CD4-positive, alpha-beta memory T cell (primary cell): ENCODE results near the gene ADIG. TPM values are rescaled to one million over a fixed set of nuclear protein-coding genes. Genes with fewer than 3 reads are reported as not detected.
A peak's percentile ranks its signal among the peaks of the same experiment; 100 is the strongest.
"Not testable (repeated sequence)": the region's sequence is repeated elsewhere in the genome, so short reads cannot be mapped to it uniquely, and the experiment has no call there.

ENCODE experiments used
- CTCF ChIA-PET: fragments of 350-600 bp; sonication (Branson Sonifier 250); formaldehyde crosslinking; loops from one replicate; lab custom pipeline; 2021; ENCODE audit warnings: inconsistent platforms; ENCODE audit not compliant: partially characterized antibody; lab: Charles Lee
- POLR2A ChIA-PET: fragments of 350-600 bp; sonication (Branson Sonifier 250); formaldehyde crosslinking; loops from one replicate; lab custom pipeline; 2021; ENCODE audit not compliant: partially characterized antibody; lab: Charles Lee
- DNase-seq, 5 donors: peaks; one replicate each; pipeline versions ENCODE4 v3.0.0 to v3.0.0-alpha.2; 2020 to 2022; ENCODE audit warnings: mixed read lengths in 1 of 5
- H3K27ac ChIP-seq: one replicate; pipeline ENCODE4 v1.7.0; 2013; ENCODE audit warnings: low read depth, low read length
- H3K27me3 ChIP-seq: 2 replicates; pipeline ENCODE4 v1.7.0; 2013; ENCODE audit warnings: mild to moderate bottlenecking, low read length, moderate library complexity; ENCODE audit not compliant: insufficient read depth
- H3K36me3 ChIP-seq: 2 replicates; pipeline ENCODE4 v1.7.0; 2013; ENCODE audit warnings: mild to moderate bottlenecking, low read length, moderate library complexity; ENCODE audit not compliant: insufficient read depth
- H3K4me1 ChIP-seq: 2 replicates; pipeline ENCODE4 v1.7.0; 2013; ENCODE audit warnings: mild to moderate bottlenecking, low read length, moderate library complexity; ENCODE audit not compliant: insufficient read depth
- H3K4me3 ChIP-seq, 2 donors: one replicate each; pipeline ENCODE4 v1.7.0; 2013; ENCODE audit warnings: low read length in 2 of 2, mild to moderate bottlenecking in 1 of 2
- H3K9me3 ChIP-seq, 2 donors: one replicate each; pipeline ENCODE4 v1.7.0; 2013; ENCODE audit warnings: low read length in 2 of 2, control low read depth in 1 of 2; ENCODE audit not compliant: control insufficient read depth in 1 of 2
- H3K27ac Mint-ChIP-seq, 7 donors: one replicate each; pipeline ENCODE4 v1.8.0; 2020 to 2021; ENCODE audit warnings: mixed read lengths in 7 of 7, mild to moderate bottlenecking in 6 of 7, inconsistent platforms in 3 of 7, moderate library complexity in 3 of 7
- H3K27me3 Mint-ChIP-seq, 2 donors: one replicate each; pipeline ENCODE4 v1.8.0; 2020 to 2021; ENCODE audit warnings: mixed read lengths in 2 of 2
- H3K36me3 Mint-ChIP-seq, 2 donors: one replicate each; pipeline ENCODE4 v1.8.0; 2020 to 2021; ENCODE audit warnings: mixed read lengths in 2 of 2, inconsistent platforms in 1 of 2, mild to moderate bottlenecking in 1 of 2
- H3K4me1 Mint-ChIP-seq, 4 donors: one replicate each; pipeline ENCODE4 v1.8.0; 2020 to 2021; ENCODE audit warnings: mixed read lengths in 4 of 4, mild to moderate bottlenecking in 1 of 4
- H3K4me3 Mint-ChIP-seq, 8 donors: one replicate each; pipeline ENCODE4 v1.8.0; 2020 to 2021; ENCODE audit warnings: mixed read lengths in 8 of 8, mild to moderate bottlenecking in 7 of 8, moderate library complexity in 6 of 8, inconsistent platforms in 3 of 8
- H3K9me3 Mint-ChIP-seq, 8 donors: one replicate each; pipeline ENCODE4 v1.8.0; 2020 to 2021; ENCODE audit warnings: mixed read lengths in 8 of 8, mild to moderate bottlenecking in 5 of 8, inconsistent platforms in 3 of 8, moderate library complexity in 1 of 8
- intact Hi-C: fragments of 100-400 bp; cut with micrococcal nuclease; formaldehyde crosslinking; loops from one replicate; pipeline ENCODE4 v1.15.1; 2023
- polyA plus RNA-seq, 2 donors: library from polyadenylated mRNA; unstranded; fragments of 300-500 nt; fragmentation: Illumina TruSeq; gene quantifications; one replicate each; pipeline ENCODE4 v1.2.3, GENCODE V29; 2021
- total RNA-seq, 2 experiments: library from RNA; stranded (reverse); gene quantifications; one replicate each; pipeline ENCODE4 v1.2.3, GENCODE V29; 2021

Gene ADIG
- total and polyA plus RNA-seq, 4 experiments from 2014 or later: not detected

- POLR2A ChIA-PET, H3K27ac ChIP-seq, H3K4me3 Mint-ChIP-seq, H3K27ac Mint-ChIP-seq, H3K4me3 ChIP-seq, CTCF ChIA-PET, H3K36me3 Mint-ChIP-seq, H3K9me3 ChIP-seq, H3K4me1 Mint-ChIP-seq, DNase-seq, H3K27me3 ChIP-seq, H3K36me3 ChIP-seq, H3K9me3 Mint-ChIP-seq, H3K4me1 ChIP-seq, intact Hi-C loops: not testable (repeated sequence)
- H3K27me3 Mint-ChIP-seq: peaks cover 15 to 17% of the 10 kb centered on the region in 2 donors
Measured at GRCh38 chr20:38595886-38596285, 14.9 kb downstream of the ADIG start.

- H3K36me3 Mint-ChIP-seq: no peaks in the 10 kb centered on the region
- Histone ChIP-seq H3K27ac (no peak overlapping the region), H3K27me3 (peaks cover 18% of the 10 kb centered on the region), H3K9me3 (no peaks in the 10 kb centered on the region), H3K36me3 (no peaks in the 10 kb centered on the region), H3K4me1 (no peaks in the 10 kb centered on the region), H3K4me3 (no peak overlapping the region)
- DNase-seq: no peak
- H3K9me3 Mint-ChIP-seq: no peaks in the 10 kb centered on the region
- no peak overlapping the region for H3K4me3 Mint-ChIP-seq
- CTCF ChIA-PET: no interaction called here
- POLR2A ChIA-PET: no interaction called here
- intact Hi-C loops: no loop called here
- no peak overlapping the region for H3K27ac Mint-ChIP-seq
- H3K27me3 Mint-ChIP-seq: peaks cover 34 to 40% of the 10 kb centered on the region in 2 donors
- H3K4me1 Mint-ChIP-seq: peaks cover 5 to 12% (median 8%) of the 10 kb centered on the region in 4 donors
Measured at GRCh38 chr20:38599410-38599882, 18.4 kb downstream of the ADIG start.

- Mint-ChIP-seq H3K4me3 (no peak overlapping the region), H3K9me3 (no peaks in the 10 kb centered on the region), H3K36me3 (no peaks in the 10 kb centered on the region), H3K4me1 (peaks cover 5 to 12% (median 8%) of the 10 kb centered on the region in 4 donors), H3K27me3 (peaks cover 37 to 42% of the 10 kb centered on the region in 2 donors), H3K27ac (peak overlapping the region in 1 of 7 donors; percentile 2)
- ChIA-PET CTCF (no interaction called here), POLR2A (no interaction called here)
- Histone ChIP-seq H3K9me3 (no peaks in the 10 kb centered on the region), H3K27me3 (peaks cover 18% of the 10 kb centered on the region), H3K4me3 (no peak overlapping the region), H3K27ac (no peak overlapping the region), H3K4me1 (no peaks in the 10 kb centered on the region), H3K36me3 (no peaks in the 10 kb centered on the region)
- intact Hi-C loops: no loop called here
- no peak for DNase-seq
Measured at GRCh38 chr20:38600057-38600456, 19.1 kb downstream of the ADIG start.

- H3K4me1 ChIP-seq: no peaks in the 10 kb centered on the region
- intact Hi-C loops: no loop called here
- peaks cover 26% of the 10 kb centered on the region for H3K27me3 ChIP-seq
- Mint-ChIP-seq H3K27me3 (peaks cover 38 to 49% of the 10 kb centered on the region in 2 donors), H3K4me3 (peak within 1 kb of the TSS in 3 of 8 donors; percentile 2 to 39 (median 35)), H3K27ac (no peak within 1 kb of the TSS), H3K4me1 (peaks cover 5 to 12% (median 8%) of the 10 kb centered on the region in 4 donors), H3K9me3 (no peaks in the 10 kb centered on the region), H3K36me3 (no peaks in the 10 kb centered on the region)
- DNase-seq: no peak
- no peak within 1 kb of the TSS for H3K27ac ChIP-seq
- H3K9me3 ChIP-seq: no peaks in the 10 kb centered on the region
- no peak within 1 kb of the TSS for H3K4me3 ChIP-seq
- CTCF ChIA-PET: no interaction called here
- no peaks in the 10 kb centered on the region for H3K36me3 ChIP-seq
- POLR2A ChIA-PET: no interaction called here
Measured at GRCh38 chr20:38601216-38602184, 20.5 kb downstream of the ADIG start, which contains the start of gene ARHGAP40. ARHGAP40 (plus strand) TSS chr20:38601809.

- H3K27ac Mint-ChIP-seq: no peak overlapping the region
- DNase-seq: no peak
Measured at GRCh38 chr20:38602185-38602581, 21.2 kb downstream of the ADIG start.

GRCh38 chr20:38603286-38603685, 22.3 kb downstream of the ADIG start:
- Mint-ChIP-seq H3K9me3 (no peaks in the 10 kb centered on the region), H3K4me3 (no peak overlapping the region), H3K4me1 (peaks cover 5 to 12% (median 8%) of the 10 kb centered on the region in 4 donors), H3K27ac (no peak overlapping the region), H3K36me3 (no peaks in the 10 kb centered on the region), H3K27me3 (peaks cover 28 to 49% of the 10 kb centered on the region in 2 donors)
- POLR2A ChIA-PET: no interaction called here
- no peak overlapping the region for H3K4me3 ChIP-seq
- H3K27me3 ChIP-seq: peaks cover 26% of the 10 kb centered on the region
- H3K9me3 ChIP-seq: no peaks in the 10 kb centered on the region
- no peak overlapping the region for H3K27ac ChIP-seq
- H3K36me3 ChIP-seq: no peaks in the 10 kb centered on the region
- DNase-seq: no peak
- CTCF ChIA-PET: interaction anchor here (1.1 kb wide), 1 partner anchor 10 kb away, joined by 3 read pairs; no protein-coding TSS in a partner anchor
- H3K4me1 ChIP-seq: no peaks in the 10 kb centered on the region
- intact Hi-C loops: no loop called here

More at GRCh38 chr20:38602185-38602581, 21.2 kb downstream of the ADIG start:
- ChIA-PET CTCF (no interaction called here), POLR2A (no interaction called here)
- H3K4me3 ChIP-seq: no peak overlapping the region
- Mint-ChIP-seq H3K9me3 (no peaks in the 10 kb centered on the region), H3K27me3 (peaks cover 33 to 50% of the 10 kb centered on the region in 2 donors), H3K4me3 (peak overlapping the region in 2 of 8 donors; percentile 35 to 39), H3K36me3 (no peaks in the 10 kb centered on the region), H3K4me1 (peaks cover 5 to 12% (median 8%) of the 10 kb centered on the region in 4 donors)
- no peaks in the 10 kb centered on the region for H3K9me3 ChIP-seq
- H3K36me3 ChIP-seq: no peaks in the 10 kb centered on the region
- H3K27me3 ChIP-seq: peaks cover 26% of the 10 kb centered on the region
- H3K4me1 ChIP-seq: no peaks in the 10 kb centered on the region
- H3K27ac ChIP-seq: no peak overlapping the region
- intact Hi-C loops: no loop called here

GRCh38 chr20:38604873-38605303, 23.9 kb downstream of the ADIG start:
- no peaks in the 10 kb centered on the region for H3K36me3 ChIP-seq
- no peaks in the 10 kb centered on the region for H3K4me1 ChIP-seq
- Mint-ChIP-seq H3K27ac (no peak overlapping the region), H3K9me3 (no peaks in the 10 kb centered on the region), H3K36me3 (no peaks in the 10 kb centered on the region), H3K4me3 (no peak overlapping the region), H3K4me1 (peaks cover 5 to 12% (median 8%) of the 10 kb centered on the region in 4 donors), H3K27me3 (peaks cover 28 to 51% of the 10 kb centered on the region in 2 donors)
- no peak for DNase-seq
- intact Hi-C loops: no loop called here
- POLR2A ChIA-PET: no interaction called here
- H3K4me3 ChIP-seq: no peak overlapping the region
- peaks cover 26% of the 10 kb centered on the region for H3K27me3 ChIP-seq
- CTCF ChIA-PET: no interaction called here
- H3K9me3 ChIP-seq: no peaks in the 10 kb centered on the region
- H3K27ac ChIP-seq: no peak overlapping the region
